Thyroid gland (tissue), 4 donors: ENCODE results near the gene TP53AIP1.

ENCODE experiments used
- CTCF ChIP-seq, 6 experiments: fragments of 200-600 bp in 3 of 6; fragments of 450-650 bp in 3 of 6; sonication (generic) in 3 of 6; IDR thresholded peaks; one replicate each; pipeline ENCODE4 v1.5.1; 2016 to 2019; ENCODE audit warnings: antibody characterized with exemption in 6 of 6, mild to moderate bottlenecking in 2 of 6, inconsistent platforms in 1 of 6, moderate library complexity in 1 of 6
- POLR2A ChIP-seq, 2 donors: fragments of 450-650 bp; IDR thresholded peaks; one replicate each; pipeline ENCODE4 v1.6.1; 2017; ENCODE audit warnings: antibody characterized with exemption in 2 of 2, mild to moderate bottlenecking in 2 of 2, moderate library complexity in 1 of 2

- TF ChIP-seq POLR2A (IDR thresholded peaks at IDR 0.05): no peak
- TF ChIP-seq CTCF (IDR thresholded peaks at IDR 0.05): no peak
Observed at GRCh38 chr11:128904656-128905344, 37.9 kb downstream of the TP53AIP1 start.
